HEK293 (cell line): Measurements from ENCODE around the gene NABP1.

Experiments
- AEBP2 ChIP-seq: fragments of 450-650 bp; formaldehyde crosslinking; IDR thresholded peaks from 2 replicates; pipeline ENCODE4 v1.5.1; 2016; ENCODE audit warnings: missing biosample characterization, missing genetic modification characterization, borderline replicate concordance
- IKZF3 ChIP-seq: fragments of 450-650 bp; IDR thresholded peaks from 2 replicates; pipeline ENCODE4 v1.5.0; 2018; ENCODE audit warnings: missing biosample characterization, mild to moderate bottlenecking, missing genetic modification characterization, moderate library complexity
- KLF1 ChIP-seq: fragments of 450-650 bp; formaldehyde crosslinking; IDR thresholded peaks from 2 replicates; pipeline ENCODE4 v1.5.1; 2016; ENCODE audit warnings: missing biosample characterization, missing genetic modification characterization
- PATZ1 ChIP-seq: fragments of 450-650 bp; formaldehyde crosslinking; IDR thresholded peaks from 2 replicates; pipeline ENCODE4 v1.5.1; 2016; ENCODE audit warnings: missing biosample characterization, missing genetic modification characterization
- PRDM10 ChIP-seq: fragments of 450-650 bp; formaldehyde crosslinking; IDR thresholded peaks from 2 replicates; pipeline ENCODE4 v1.5.1; 2016; ENCODE audit warnings: missing biosample characterization, missing genetic modification characterization
- SP3 ChIP-seq: fragments of 450-650 bp; formaldehyde crosslinking; IDR thresholded peaks from 2 replicates; pipeline ENCODE4 v1.5.1; 2016; ENCODE audit warnings: missing biosample characterization, missing genetic modification characterization
- ZBTB48 ChIP-seq: fragments of 450-650 bp; formaldehyde crosslinking; IDR thresholded peaks from 2 replicates; pipeline ENCODE4 v1.5.1; 2016; ENCODE audit warnings: missing biosample characterization, missing genetic modification characterization
- ZEB2 ChIP-seq: fragments of 450-650 bp; formaldehyde crosslinking; IDR thresholded peaks from 2 replicates; pipeline ENCODE4 v1.5.1; 2016; ENCODE audit warnings: missing biosample characterization, missing genetic modification characterization
- ZFP3 ChIP-seq: fragments of 450-650 bp; formaldehyde crosslinking; IDR thresholded peaks from 2 replicates; pipeline ENCODE4 v1.5.1; 2016; ENCODE audit warnings: low read depth, missing biosample characterization, missing genetic modification characterization
- ZNF133 ChIP-seq: fragments of 450-650 bp; formaldehyde crosslinking; IDR thresholded peaks from 2 replicates; pipeline ENCODE4 v1.5.1; 2016; ENCODE audit warnings: missing biosample characterization, missing genetic modification characterization
- ZNF280C ChIP-seq: fragments of 450-650 bp; formaldehyde crosslinking; IDR thresholded peaks from 2 replicates; pipeline ENCODE4 v1.5.1; 2016; ENCODE audit warnings: missing biosample characterization, missing genetic modification characterization
- ZNF362 ChIP-seq: fragments of 450-650 bp; formaldehyde crosslinking; IDR thresholded peaks from 2 replicates; pipeline ENCODE4 v1.5.1; 2016; ENCODE audit warnings: missing biosample characterization, missing genetic modification characterization
- ZNF423 ChIP-seq: fragments of 450-650 bp; formaldehyde crosslinking; IDR thresholded peaks from 2 replicates; pipeline ENCODE4 v1.5.1; 2016; ENCODE audit warnings: missing biosample characterization, missing genetic modification characterization
- ZNF677 ChIP-seq: fragments of 450-650 bp; IDR thresholded peaks from 2 replicates; pipeline ENCODE4 v1.5.0; 2018; ENCODE audit warnings: missing biosample characterization, mild to moderate bottlenecking, missing genetic modification characterization, moderate library complexity

The NABP1 gene

GRCh38 chr2:191678437-191679100 is 633 bp downstream of the NABP1 start (continued):
- TF ChIP-seq IKZF3 (no peak), ZNF362 (tag by site-specific recombination) (peak; percentile 6; the same call in 1 of the 2 replicates), ZEB2 (tag by site-specific recombination) (no peak), KLF1 (tag by site-specific recombination) (peak; percentile 45; the same call in 1 of the 2 replicates), ZNF280C (tag by site-specific recombination) (no peak), ZBTB48 (tag by site-specific recombination) (0 out of 2 replicates have a peak, but pooled peaks have one; percentile 26), PATZ1 (tag by site-specific recombination) (peak; percentile 12; the same call in 1 of the 2 replicates), ZNF423 (tag by site-specific recombination) (peak; percentile 75; the same call in 1 of the 2 replicates), ZNF133 (tag by site-specific recombination) (no peak), AEBP2 (tag by site-specific recombination) (no peak), PRDM10 (tag by site-specific recombination) (peak; percentile 2), ZNF677 (tag by site-specific recombination) (no peak), SP3 (0 out of 2 replicates have a peak, but pooled peaks have one; percentile 12), ZFP3 (tag by site-specific recombination) (no peak)
